Fibroblast of skin of back (primary cell): Measurements from ENCODE around the gene NTN1.
"Not testable (repeated sequence)": the region's sequence is repeated elsewhere in the genome, so short reads cannot be mapped to it uniquely, and the experiment has no call there.

Source experiments
- DNase-seq: peaks from one replicate; pipeline ENCODE4 v3.0.0-alpha.2; 2013

NTN1 gene

DNA sequence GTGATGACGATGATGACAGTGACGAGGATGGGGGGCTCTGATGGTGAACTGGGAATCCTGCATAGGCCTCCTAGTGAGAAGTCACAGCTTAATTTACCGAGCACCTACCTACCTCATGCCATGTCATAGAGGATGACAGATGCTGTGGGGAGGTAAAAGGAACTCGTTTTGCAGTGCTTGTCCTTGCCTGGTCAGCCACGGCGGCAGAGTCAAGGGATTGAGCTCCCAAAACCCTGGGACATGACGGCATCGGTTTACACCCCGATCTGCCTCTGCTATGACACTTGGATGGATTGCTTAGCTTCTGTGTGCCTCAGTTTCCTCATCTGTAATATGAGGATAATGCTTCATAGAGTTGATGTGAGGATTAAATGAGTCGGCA, 103.2 kb downstream of the NTN1 start:
- no peak for DNase-seq

DNA sequence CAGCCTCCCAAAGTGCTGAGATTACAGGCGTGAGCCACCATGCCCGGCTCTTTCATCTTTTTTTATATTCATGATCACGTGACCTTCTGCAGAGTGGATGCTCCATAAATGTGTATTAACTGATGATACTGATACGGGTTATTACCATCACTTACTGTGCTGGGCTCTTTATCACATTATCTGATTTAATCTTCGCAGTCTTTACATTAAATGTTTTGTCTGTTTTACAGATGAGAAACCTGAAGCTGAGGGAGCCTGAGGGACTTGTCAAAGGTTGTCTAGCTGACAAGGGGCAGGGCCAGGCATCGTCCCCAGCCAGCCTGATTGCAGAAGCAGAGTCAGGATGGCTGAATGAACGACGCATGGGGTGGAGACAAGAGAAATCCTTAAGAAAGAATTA, 104.4 kb downstream of the NTN1 start:
- DNase-seq = no peak

DNA sequence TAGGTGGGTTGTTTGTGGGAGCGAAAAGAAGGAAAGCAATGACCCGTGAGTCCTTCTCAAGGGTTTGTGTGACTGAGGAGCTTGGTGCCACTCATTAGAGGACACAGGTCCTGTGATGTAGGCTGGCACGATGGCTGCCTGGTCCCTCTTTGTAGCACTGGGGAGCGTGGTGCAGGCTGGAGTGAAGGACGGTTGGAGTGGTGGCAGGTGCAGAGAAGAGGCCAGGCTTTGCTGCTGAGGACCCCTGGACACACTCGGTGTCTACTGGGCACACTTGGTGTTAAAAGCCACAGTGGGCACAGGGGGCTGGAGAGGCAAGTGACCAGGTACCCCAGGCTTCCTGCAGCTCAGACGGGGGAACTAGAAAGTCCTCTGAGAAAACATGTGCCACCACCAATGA, 106.0 kb downstream of the NTN1 start:
- DNase-seq = no peak

DNA sequence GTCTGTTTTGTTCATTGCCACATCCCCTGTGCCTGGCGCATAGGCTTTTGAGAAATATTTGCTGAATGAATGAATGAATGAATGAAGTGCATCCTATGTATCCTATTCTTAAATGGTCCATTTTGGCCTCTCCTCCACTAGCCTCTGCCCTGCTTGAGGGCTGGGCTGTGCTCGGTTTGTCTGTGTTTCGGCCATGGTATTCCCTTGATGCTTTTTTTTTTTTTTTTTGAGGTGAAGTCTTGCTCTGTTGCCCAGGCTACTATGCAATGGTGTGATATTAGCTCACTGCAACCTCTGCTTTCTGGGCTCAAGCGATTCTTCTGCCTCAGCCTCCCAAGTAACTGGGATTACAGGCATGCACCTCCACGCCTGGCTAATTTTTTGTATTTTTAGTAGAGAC, 110.1 kb downstream of the NTN1 start:
- DNase-seq = no peak

DNA sequence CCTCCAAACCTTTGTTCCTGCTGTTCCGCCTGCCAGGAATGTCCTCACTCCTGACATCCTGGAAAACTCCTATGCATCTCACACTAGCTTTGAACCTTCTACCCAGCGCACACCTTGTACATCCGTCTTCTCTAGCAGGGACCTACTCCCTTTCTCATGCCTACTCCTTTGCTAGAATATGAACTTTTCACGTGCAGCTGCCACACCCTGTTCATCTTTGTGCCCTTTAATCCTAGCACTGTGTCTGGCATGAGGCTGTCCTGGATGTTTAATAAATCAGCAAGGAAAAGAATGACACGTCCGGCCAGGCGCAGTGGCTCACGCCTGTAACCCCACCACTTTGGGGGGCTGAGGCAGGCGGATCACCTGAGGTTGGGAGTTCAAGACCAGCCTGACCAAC, 111.0 kb downstream of the NTN1 start:
- DNase-seq = no peak

DNA sequence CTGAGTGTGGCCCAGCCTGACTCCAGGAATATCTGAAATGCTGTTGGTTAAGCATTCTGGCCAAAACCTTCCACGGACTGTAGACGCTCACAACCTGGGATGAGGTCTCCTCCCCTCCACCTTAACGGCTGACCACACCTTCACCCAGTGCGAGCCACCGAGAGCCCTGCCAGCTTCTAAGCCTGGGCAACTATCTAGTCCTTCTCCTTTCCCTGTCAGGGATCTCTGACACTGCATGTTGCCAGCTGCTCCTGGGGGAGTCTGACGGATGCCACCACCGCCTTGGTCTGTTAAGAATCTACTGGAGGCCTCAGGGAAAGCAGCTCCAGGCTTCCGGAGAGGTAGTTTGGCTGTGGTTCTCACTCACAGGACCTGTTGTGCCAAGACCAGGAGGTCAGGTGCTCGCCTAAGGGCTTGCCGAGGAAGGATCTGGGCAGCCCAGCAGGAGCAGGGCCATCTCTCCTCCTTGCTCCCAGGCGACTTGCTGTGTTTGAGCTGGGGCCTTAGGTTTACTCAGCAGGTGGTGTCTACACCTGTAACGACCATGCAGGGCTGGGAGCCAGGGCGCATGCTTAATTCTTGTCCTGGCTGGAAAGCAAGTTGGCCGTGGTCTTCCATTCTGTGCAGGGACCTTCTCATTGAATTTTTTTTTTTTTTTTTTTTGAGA, 111.8 kb downstream of the NTN1 start:
- no peak for DNase-seq

DNA sequence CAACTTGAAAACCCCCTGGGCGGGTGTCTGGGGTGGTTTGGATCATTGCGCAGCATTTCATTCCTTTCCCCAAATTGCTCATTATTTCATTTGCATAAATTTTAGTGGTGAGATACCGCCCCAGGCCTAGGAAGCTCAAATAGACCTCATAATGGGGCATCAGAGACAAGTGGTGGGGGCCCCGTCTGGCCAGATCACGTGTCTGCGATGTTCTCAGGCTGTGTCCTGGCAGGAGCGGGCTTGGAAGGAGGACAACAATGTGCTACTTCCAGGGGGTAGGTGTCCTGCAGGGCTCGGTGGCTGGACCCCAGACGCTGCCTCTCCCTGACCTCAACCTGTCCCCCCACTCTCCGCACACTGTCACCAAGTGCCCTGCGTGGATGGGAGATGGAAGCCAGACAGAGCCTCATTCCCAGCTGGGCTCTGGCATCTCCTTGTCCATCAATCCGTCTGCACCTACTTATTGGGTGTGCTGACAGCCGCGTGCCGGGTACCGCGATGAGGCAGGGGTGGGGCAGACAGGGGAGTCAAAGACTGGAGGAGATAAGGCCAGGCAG, 116.9 kb downstream of the NTN1 start:
- no peak for DNase-seq

DNA sequence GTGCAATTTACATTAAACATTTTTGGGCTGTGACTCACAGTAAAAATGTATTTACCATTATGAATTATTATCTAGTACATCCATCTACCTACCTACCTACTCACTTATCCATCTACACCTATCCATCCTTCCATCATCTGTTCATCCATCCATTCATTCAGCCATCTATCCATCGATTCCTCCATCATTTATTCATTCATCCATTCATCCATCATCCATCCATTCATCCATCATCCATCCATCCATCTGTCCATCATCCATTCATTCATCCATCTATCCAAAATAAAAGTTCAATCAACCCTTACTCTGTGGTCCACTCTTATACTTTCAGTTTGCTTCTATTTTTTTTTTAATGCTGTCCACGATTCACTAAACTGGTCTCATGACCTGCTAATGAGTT, 118.4 kb downstream of the NTN1 start:
- DNase-seq = no peak

DNA sequence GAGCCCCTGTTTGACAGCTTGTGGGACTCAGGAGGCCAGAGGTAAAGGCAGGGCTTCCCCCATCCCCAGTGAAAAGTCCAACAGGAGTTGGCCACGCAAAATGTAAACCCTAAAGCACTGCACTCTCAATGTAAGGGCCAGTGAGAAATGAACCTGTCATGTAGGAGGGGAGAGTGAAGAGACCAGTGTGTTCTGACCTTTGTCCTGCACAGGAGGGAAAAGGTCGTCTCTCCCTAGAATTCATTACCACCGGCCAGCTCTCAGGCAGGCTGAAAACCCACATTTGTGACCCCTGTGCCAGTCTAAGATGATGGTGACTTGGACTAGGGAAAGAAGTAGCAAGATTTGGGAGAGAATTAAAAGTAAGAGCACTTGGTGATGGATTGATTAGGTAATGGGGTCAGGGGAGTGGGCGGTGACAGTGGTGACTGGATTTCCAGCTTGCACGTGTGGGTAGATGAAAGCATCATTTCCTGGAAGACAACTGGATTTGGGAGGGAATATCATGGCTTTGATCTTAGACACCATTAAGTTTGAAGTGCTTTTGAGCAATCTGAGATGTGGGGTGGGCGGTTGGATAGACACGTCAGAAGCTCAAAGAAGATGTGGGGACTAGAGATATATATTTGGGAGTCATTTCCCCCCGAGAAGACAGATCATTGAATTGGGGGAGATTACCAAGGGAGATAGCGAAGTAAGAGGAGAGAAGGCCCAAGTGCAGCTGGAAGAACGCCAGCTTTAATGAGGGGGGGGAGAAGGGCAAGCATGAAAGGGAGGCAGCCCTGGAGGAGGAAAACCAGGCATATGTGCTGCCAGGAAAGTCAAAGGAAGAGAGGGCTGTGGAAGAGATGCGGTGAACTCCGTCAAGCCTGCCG, 119.5 kb downstream of the NTN1 start:
- no peak for DNase-seq

DNA sequence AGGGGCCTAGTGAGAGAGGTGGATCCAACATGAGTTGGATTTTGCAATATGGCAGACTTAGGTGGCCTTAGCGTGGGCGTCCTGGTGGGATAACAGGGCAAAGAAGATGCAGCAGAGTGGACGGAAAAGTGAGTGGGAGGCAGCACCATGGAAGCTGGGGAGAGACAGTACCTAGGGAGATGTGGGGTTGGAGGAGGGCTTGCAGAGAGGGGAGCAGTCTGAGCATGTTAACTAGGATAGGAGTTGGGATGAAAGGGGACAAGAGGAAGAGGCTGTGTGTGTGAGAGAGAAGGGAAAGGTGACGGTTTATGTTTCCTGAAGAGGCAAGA, 120.1 kb downstream of the NTN1 start:
- DNase-seq = no peak

DNA sequence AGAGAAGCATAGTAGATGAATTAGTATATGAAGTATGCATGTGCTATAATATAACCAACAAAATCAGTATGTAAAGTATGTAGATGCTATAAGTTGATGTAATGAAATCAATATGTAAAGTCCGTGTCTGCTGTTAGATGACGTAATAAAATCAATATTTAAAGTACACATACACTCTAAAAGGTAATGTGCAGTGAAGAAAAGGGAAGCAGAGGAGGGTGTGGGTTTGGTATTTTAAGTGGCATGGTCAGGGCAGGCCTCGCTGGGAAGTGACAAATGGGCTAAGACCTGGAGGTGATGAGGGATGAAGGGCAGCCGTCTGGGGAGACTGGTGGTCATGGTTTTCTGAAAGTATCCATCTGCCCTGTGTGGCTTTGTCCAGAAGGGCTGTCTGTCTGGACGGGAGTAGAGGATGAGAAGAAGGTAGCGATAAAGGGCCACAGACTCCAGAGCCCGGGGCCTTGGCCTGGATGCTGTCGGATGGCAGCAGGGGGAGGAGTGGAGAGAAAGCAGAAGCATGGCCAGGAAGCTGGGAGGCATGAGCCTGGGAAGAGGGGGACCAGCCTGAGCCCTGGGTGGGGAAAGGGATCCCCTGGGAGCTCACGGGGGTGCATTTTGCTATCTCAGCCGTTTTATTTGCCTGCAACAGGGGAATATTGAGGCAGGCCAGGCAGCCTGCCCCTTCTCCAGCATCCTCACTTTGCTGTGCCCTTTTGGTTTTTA, 121.6 kb downstream of the NTN1 start:
- DNase-seq = no peak

DNA sequence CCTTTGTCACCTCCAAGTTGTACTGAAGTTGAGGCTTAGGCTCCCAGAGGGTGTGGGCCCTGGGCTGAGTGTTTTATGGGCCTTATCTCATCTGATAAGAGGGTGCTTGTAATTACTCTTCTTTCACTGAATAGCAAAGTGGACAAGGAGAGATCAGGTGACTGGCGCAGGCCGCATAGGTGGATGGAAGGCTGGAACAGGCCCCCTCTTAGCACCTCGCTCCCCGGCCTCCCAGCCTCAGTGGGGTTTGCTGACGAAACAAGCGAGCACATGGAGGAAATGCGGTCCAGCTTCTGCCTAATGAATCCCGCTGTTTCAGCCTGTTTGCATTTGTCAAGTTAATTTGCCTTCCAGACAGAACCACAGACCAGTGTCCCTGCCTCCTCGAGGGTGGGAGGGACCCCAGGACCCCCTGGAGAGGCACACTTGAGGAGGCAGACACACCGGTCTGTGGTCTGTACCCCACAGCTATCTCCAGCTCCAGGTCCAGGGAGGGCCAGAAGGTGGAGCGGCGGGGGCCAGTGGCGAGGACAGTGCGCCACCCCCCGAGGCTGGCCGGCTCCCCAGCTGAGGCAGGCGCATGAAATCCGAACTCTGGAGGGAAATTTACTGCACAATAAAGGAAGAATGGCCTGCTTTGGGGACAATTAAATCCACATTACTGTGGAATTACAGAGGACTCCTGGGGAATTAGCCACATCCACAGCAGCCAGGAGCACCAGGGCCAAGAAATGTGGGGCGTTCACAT, 123.4 kb downstream of the NTN1 start:
- no peak for DNase-seq

DNA sequence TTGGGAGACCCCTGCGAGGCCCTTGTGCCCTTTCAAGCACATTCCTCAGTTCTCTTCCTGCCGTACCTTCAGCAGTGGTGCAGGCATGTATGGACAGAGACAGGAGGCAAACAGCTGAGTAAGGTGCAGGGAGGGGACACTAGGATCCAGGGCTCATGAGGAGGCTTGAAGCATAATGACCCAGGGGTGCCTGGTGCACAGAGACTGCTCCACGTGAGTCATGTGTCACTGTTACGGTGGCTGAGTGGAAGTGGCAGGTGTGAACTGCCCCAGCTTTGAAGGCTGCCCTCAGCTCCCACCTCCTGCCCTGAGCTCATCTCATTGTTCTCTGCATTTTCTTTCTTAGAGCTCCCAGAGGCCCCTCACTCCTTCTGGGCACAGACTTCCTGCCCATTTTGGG, 124.8 kb downstream of the NTN1 start:
- DNase-seq = no peak

DNA sequence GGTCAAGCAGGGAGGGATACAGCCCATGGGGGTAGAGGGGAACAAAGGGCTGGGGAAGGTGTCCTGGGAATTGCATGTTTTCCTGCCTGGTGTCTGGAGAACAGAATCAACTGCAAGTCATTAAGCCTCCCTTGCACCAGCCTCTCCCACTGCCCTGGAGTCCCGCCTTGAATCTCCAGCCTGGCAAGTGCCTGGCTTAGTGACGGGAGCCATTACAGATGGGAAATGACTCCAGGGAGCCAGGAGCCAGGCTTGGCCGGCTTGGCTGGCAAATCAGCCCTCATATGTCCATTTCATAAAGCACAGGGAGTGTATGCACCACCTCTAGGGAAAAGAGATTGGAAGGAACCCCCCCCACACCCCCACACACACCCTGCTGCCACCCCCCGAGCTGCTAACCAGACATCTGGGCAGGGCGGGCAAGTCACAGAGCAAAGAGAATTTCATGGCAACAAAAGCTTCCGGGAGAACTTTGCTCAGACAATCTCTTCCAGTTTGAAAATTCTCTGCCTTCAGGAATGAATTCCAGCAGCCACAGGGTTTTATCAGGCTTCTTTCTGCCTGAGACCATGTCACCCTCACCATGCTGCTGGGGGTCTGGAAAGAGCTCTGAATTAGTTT, 127.7 kb downstream of the NTN1 start:
- peak; percentile 25 for DNase-seq

DNA sequence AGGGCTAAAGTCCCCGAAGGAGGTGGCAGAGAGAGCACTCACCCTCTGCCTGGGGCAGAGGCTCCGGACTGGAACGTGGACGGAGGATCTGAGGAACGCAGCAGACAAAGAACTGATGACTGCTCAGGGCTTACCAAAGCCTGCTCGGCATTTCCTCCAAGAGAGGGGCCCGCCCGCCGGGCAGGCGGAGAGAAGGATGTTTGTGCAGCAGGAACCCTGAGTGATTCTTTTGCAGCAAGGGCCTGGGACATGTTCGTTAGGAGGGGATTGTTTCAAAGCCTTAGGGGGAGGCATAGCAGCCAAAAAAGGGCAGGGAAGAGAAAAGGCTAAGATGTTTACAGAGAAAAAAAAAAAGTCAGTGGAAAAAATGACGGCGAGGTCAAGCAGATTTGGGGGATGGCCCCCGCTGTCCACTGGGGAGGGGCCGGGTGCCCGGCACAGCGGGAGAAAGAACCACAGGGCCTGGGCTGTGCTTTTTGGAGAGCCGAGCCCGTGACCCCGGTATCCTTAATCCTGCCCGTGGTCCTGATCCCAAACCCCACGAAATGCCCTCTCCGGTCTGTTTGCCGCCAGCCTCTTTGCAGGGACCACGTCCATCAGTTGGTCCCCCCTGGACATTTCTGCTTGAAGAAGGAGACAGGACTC, 129.3 kb downstream of the NTN1 start:
- DNase-seq = peak; percentile 77

DNA sequence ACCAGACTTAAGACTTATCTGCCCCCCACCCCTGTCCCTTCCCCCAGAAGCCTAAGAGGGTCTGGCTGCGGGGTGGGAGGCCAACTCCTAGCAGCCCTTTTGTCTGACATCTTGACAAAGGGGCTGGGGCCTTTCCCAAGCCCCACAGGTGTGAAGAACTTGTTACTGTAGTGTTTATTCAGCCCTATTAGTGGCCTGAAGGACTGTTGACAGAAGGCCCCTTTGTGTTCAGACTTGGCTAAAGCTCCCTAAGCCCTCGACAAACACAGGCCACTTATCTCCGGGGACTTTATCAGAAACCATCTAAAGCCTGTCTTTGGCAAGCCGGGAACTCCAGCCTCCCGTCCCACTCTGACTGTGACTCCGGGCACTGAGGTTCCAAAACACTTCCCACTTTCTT, 129.8 kb downstream of the NTN1 start:
- DNase-seq = no peak

DNA sequence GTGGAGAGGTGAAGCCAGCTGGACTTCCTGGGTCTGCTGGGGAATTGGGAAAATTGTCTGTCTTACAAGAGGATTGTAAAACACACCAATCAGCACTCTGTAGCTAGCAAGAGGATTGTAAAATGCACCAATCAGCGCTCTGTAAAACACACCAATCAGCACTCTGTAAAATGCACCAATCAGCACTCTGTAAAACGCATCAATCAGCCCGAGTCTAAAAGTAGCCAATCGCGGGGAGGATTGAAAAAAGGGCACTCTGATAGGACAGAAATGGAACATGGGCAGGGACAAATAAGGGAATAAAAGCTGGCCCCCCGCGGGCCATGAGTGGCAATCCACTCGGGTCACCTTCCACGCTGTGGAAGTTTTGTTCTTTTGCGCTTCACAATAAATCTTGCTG, 130.4 kb downstream of the NTN1 start:
- not testable (repeated sequence) for DNase-seq

DNA sequence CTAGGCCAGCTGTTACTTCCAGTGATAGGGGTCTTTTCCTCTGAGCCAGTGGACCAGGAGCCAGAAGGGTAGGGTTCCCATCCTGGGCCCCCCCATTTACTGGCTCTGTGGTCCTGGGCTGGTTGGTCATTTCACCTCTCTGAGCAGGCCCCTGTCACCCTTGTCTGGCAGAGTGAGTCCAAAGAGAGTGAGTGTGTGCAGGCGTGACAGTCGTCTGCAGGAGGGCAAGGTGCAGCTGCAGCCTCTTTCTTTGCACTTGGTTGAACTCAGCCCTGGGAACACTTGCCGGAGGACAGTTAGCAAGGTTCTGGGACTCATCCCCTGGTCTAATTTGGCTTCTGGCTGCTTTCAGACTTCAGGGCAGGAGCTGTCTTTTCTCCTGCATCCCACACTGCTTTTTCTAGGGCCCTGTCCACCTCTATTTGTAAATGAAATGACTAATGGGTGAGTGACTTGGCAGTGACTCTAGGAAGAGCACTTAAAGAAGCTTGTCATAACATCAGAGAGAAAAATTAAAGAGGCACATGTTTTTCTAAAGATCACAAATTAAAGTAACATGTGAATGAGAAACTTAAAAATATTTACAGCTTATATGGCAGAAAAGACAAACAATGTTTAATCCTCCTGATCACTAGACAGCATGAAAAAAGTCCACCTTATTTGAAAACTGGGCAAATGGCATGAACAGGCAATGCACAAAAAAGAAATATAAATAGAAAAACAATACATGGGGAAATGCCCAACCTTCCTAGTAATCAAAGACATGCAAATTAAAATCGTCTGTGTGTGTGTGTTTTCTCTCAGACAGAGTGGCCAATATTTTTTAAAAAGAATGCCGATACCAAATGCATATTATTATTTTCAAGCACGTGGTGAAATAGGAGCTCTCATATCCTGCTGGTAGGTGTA, 137.5 kb downstream of the NTN1 start:
- peak; percentile 5 for DNase-seq

DNA sequence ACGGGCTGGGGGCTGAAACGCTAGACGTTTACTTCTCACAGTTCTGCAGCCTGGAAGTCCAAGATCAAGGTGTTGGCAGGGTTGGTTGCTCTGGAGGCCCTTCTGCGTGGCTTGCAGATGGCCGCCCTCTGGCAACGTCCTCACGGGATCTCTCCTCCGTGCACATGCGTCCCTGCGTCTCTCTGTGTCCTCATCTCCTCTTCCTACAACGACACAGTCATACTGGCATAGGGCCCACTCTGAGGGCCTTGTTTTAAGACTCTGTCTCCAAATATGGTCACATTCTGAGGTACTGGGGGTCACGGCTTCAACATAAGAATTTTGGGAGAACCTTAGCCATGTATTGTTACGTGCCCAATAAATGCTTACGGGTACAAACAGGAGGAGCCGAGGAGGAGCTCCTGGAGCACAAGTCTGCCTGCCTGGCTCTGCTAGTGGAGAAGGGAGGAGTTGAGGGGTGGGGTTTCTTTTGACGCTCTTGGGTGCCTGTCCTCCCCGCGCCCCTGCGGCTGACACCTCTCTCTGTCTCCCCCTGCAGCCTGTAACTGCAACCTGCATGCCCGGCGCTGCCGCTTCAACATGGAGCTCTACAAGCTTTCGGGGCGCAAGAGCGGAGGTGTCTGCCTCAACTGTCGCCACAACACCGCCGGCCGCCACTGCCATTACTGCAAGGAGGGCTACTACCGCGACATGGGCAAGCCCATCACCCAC, 141.1 kb downstream of the NTN1 start:
- no peak for DNase-seq

DNA sequence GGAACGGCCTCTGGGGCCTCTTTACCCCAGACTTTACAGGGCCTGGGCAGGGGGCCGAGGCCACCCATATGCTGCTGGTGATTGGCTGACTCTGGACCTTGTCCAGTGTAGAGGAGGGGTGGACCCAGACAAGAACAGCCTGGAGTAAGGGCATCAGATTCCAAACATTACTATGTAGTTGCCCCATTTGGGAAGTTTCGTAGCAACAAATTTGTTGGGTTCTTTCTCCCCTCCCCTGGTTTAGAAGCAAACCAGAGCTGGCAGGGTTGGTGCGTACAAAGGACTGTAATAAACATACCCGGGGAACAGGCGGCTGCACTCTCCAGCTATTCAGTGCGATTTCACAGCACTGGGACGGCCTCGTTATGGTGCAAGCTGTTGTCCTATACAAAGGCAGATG, 145.5 kb downstream of the NTN1 start:
- no peak for DNase-seq
